DND-41 (cell line): Measurements from ENCODE around the gene CSN1S1.

Experiments
- ATAC-seq: fragments of 200-7000 bp; cut with Tn5 transposase; 3 replicates; pipeline ENCODE4 v1.9.1; 2021; ENCODE audit warnings: low read depth; ENCODE audit not compliant: insufficient read depth
- DNase-seq: peaks from one replicate; pipeline ENCODE4 v3.0.0-alpha.2; 2020
- H2AFZ ChIP-seq: 2 replicates; pipeline ENCODE4 v1.6.0; 2012; ENCODE audit warnings: low read depth, low read length
- H3K27ac ChIP-seq: 2 replicates; pipeline ENCODE4 v1.5.1; 2012; ENCODE audit warnings: low read length, inconsistent platforms
- H3K27me3 ChIP-seq: fragments of 200-600 bp; sonication (generic); 2 replicates; pipeline ENCODE4 v1.6.0; 2012; ENCODE audit warnings: low read length, mild to moderate bottlenecking, inconsistent platforms; ENCODE audit not compliant: insufficient read depth, poor library complexity
- H3K36me3 ChIP-seq: 2 replicates; pipeline ENCODE4 v1.5.1; 2012; ENCODE audit warnings: low read length, inconsistent platforms; ENCODE audit not compliant: insufficient read depth
- H3K4me1 ChIP-seq: 2 replicates; pipeline ENCODE4 v1.5.1; 2012; ENCODE audit warnings: mild to moderate bottlenecking, low read length; ENCODE audit not compliant: insufficient read depth
- H3K4me2 ChIP-seq: 2 replicates; pipeline ENCODE4 v1.6.0; 2012; ENCODE audit warnings: mild to moderate bottlenecking, moderate library complexity, low read length, inconsistent platforms; ENCODE audit not compliant: insufficient read depth
- H3K4me3 ChIP-seq, 2 experiments: fragments of 200-600 bp in 1 of 2; shearing (Covaris generic) in 1 of 2; 2 replicates each; pipeline ENCODE4 v1.5.1; 2012 to 2016; ENCODE audit warnings: inconsistent platforms in 2 of 2, low read length in 2 of 2, mild to moderate bottlenecking in 2 of 2, low read depth in 1 of 2, moderate library complexity in 1 of 2
- H3K79me2 ChIP-seq: 2 replicates; pipeline ENCODE4 v1.6.0; 2012; ENCODE audit warnings: low read length, inconsistent platforms; ENCODE audit not compliant: insufficient read depth
- H3K9ac ChIP-seq: 2 replicates; pipeline ENCODE4 v1.6.0; 2012; ENCODE audit warnings: low read depth, mild to moderate bottlenecking, inconsistent platforms, low read length, moderate library complexity
- H3K9me3 ChIP-seq: 2 replicates; pipeline ENCODE4 v1.5.1; 2012; ENCODE audit warnings: low read length, moderate library complexity, mild to moderate bottlenecking, inconsistent platforms; ENCODE audit not compliant: insufficient read depth, severe bottlenecking
- H4K20me1 ChIP-seq: 2 replicates; pipeline ENCODE4 v1.6.0; 2012; ENCODE audit warnings: low read length; ENCODE audit not compliant: insufficient read depth
- EZH2 ChIP-seq: IDR thresholded peaks from 3 replicates; pipeline ENCODE4 v1.6.1; 2012; ENCODE audit warnings: borderline replicate concordance, low read depth, mild to moderate bottlenecking, moderate library complexity, low read length, inconsistent platforms; ENCODE audit not compliant: severe bottlenecking
- TF ChIP-seq, protein P1 (sequence below): IDR thresholded peaks from 2 replicates; pipeline ENCODE4 v1.5.1; 2012; ENCODE audit warnings: borderline replicate concordance, low read length, moderate library complexity, mild to moderate bottlenecking; ENCODE audit not compliant: poor library complexity, severe bottlenecking; ENCODE audit errors: extremely low read depth

Gene CSN1S1

DNA sequence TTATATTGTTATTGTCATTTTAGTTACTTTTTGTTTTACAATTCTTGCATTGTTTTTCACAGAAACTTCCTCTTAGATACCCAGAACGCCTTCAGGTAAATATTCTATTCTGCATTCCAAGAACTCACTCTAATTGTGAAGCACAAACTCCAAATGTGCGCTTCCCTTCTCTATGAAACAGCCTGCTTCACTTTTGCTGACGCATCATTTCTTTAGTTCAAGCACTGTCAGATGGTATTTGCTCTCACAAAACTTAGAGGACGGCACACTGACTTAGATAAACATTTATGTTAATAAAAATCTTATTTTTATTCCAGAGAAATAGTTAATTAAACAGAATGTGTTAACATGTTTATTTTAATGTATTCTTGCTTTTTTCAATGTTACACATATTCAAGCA, 3.3 kb downstream of the CSN1S1 start:
- no peak overlapping the region for H3K4me2 ChIP-seq
- H3K27me3 ChIP-seq: peaks cover 3% of the 10 kb centered on the region
- no peak overlapping the region for H3K9ac ChIP-seq
- DNase-seq: no peak
- no peak overlapping the region for H3K4me3 ChIP-seq
- ATAC-seq: no peak
- H3K36me3 ChIP-seq: no peaks in the 10 kb centered on the region
- no peaks in the 10 kb centered on the region for H3K79me2 ChIP-seq
- no peaks in the 10 kb centered on the region for H3K9me3 ChIP-seq
- no peak overlapping the region for H2AFZ ChIP-seq
- H3K27ac ChIP-seq: no peak overlapping the region
- H4K20me1 ChIP-seq: no peaks in the 10 kb centered on the region
- H3K4me1 ChIP-seq: no peaks in the 10 kb centered on the region
- TF ChIP-seq, protein P1, sequence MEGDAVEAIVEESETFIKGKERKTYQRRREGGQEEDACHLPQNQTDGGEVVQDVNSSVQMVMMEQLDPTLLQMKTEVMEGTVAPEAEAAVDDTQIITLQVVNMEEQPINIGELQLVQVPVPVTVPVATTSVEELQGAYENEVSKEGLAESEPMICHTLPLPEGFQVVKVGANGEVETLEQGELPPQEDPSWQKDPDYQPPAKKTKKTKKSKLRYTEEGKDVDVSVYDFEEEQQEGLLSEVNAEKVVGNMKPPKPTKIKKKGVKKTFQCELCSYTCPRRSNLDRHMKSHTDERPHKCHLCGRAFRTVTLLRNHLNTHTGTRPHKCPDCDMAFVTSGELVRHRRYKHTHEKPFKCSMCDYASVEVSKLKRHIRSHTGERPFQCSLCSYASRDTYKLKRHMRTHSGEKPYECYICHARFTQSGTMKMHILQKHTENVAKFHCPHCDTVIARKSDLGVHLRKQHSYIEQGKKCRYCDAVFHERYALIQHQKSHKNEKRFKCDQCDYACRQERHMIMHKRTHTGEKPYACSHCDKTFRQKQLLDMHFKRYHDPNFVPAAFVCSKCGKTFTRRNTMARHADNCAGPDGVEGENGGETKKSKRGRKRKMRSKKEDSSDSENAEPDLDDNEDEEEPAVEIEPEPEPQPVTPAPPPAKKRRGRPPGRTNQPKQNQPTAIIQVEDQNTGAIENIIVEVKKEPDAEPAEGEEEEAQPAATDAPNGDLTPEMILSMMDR: no peak
- TF ChIP-seq EZH2: no peak

DNA sequence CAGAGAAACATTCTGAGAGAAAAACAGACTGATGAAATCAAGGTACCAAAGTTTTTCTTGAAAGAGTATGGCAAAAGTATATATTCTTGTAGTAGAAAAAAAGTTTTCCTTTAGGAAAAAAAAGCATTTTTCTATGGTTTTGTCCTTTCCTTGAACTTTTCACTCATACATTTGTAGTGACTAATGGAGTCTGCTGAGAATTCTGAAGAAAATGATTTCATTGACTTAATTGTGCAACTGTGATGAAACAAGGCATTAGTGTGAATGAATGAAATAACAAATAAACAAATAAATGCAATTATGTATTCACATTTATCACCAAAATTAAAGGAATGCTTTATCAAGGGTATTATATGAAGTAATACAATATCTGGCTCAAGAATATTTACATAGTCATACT, 5.7 kb downstream of the CSN1S1 start:
- Histone ChIP-seq H3K9ac (no peak overlapping the region), H2AFZ (no peak overlapping the region), H3K4me1 (no peaks in the 10 kb centered on the region), H3K36me3 (no peaks in the 10 kb centered on the region), H3K27ac (no peak overlapping the region), H3K27me3 (peaks cover 3% of the 10 kb centered on the region), H3K4me2 (no peak overlapping the region), H3K4me3 (no peak overlapping the region), H4K20me1 (no peaks in the 10 kb centered on the region), H3K79me2 (no peaks in the 10 kb centered on the region), H3K9me3 (no peaks in the 10 kb centered on the region)
- TF ChIP-seq, protein P1: no peak
- TF ChIP-seq EZH2: no peak
- DNase-seq (no peak), ATAC-seq (no peak)

DNA sequence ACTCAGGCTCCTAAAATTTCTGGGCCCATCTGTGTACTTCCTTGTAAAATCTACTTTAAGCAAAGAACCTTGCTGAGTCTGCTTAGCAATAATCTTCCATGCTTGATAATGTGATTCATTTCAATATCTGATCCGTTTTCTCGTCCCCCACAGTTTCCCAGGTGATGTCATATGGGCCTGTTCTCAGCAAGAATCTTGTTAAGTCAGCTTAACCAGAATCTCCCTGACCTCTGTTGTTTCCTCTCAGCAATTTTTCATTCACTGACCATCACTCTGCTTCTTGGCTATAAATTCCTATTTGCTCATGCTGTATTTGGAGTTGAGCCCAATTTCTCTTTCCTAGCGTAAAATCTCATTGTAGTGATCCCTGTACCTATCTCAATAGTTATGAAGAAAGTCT, 20.7 kb downstream of the CSN1S1 start:
- Histone ChIP-seq H3K4me3 (no peak overlapping the region), H3K9me3 (no peaks in the 10 kb centered on the region), H3K79me2 (no peaks in the 10 kb centered on the region), H4K20me1 (no peaks in the 10 kb centered on the region), H3K4me1 (no peaks in the 10 kb centered on the region), H3K27ac (no peak overlapping the region), H3K9ac (no peak overlapping the region), H3K4me2 (no peak overlapping the region), H3K27me3 (peaks cover 15% of the 10 kb centered on the region), H2AFZ (no peak overlapping the region), H3K36me3 (no peaks in the 10 kb centered on the region)
- DNase-seq: no peak
- no peak for TF ChIP-seq EZH2
- TF ChIP-seq, protein P1: no peak
- ATAC-seq: no peak

DNA sequence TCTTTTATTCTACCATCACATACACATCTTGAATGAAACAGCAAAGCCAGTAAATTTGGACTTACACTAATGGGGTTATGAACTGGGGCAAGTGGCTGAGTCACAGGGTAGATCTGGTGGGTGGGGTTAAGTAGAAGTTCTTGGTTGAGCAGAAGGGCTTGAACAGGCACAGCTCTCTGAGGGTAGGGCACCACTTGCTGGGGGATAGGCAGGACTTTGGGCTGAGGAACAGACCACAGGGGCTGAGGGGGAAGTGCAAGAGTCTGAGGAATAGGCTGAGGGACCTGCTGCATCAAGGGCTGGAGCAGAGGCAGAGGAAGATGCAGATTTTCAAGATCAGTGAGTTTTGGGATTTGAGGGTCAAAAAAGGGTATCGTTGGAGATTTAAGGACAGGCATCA, 26.3 kb downstream of the CSN1S1 start:
- Histone ChIP-seq H2AFZ (no peak overlapping the region), H3K27ac (no peak overlapping the region), H3K9ac (no peak overlapping the region), H3K4me3 (no peak overlapping the region), H3K4me2 (no peak overlapping the region), H3K79me2 (no peaks in the 10 kb centered on the region), H3K27me3 (peaks cover 15% of the 10 kb centered on the region), H3K4me1 (no peaks in the 10 kb centered on the region), H3K36me3 (no peaks in the 10 kb centered on the region), H3K9me3 (no peaks in the 10 kb centered on the region), H4K20me1 (no peaks in the 10 kb centered on the region)
- DNase-seq (no peak), ATAC-seq (no peak)
- no peak for TF ChIP-seq EZH2
- TF ChIP-seq, protein P1: no peak
